Muscle of leg (tissue), 11 donors: ENCODE measurements around the gene GSE1. TPM values are rescaled to one million over a fixed set of nuclear protein-coding genes. Genes with fewer than 3 reads are reported as not detected.

Experiments used
- DNase-seq: peaks from one replicate; pipeline ENCODE4 v3.0.0; 2013
- H3K27ac ChIP-seq: one replicate; pipeline ENCODE4 v1.5.1; 2013; ENCODE audit warnings: mild to moderate bottlenecking, low read length, control low read depth
- H3K27me3 ChIP-seq: one replicate; pipeline ENCODE4 v1.6.1; 2013; ENCODE audit warnings: low read length; ENCODE audit not compliant: control insufficient read depth, insufficient read depth
- H3K36me3 ChIP-seq: one replicate; pipeline ENCODE4 v1.6.1; 2013; ENCODE audit warnings: low read length; ENCODE audit not compliant: control insufficient read depth, insufficient read depth
- H3K4me1 ChIP-seq: one replicate; pipeline ENCODE4 v1.6.1; 2013; ENCODE audit warnings: low read length; ENCODE audit not compliant: control insufficient read depth, insufficient read depth
- H3K4me3 ChIP-seq: one replicate; pipeline ENCODE4 v1.5.1; 2013; ENCODE audit warnings: low read length, control low read depth
- H3K9me3 ChIP-seq: replicated peaks from 2 replicates; pipeline ENCODE4 v1.6.1; 2013; ENCODE audit warnings: low read depth, low read length; ENCODE audit not compliant: control insufficient read depth
- WGBS: methylation state at CpG from one replicate; pipeline ENCODE4 v1.1.5; 2013; ENCODE audit warnings: missing lambda C conversion rate; ENCODE audit not compliant: insufficient coverage; 5-methylcytosine and 5-hydroxymethylcytosine counted together
- polyA plus RNA-seq, 8 donors: library from polyadenylated mRNA; unstranded; fragments of 120-200 nt; gene quantifications; one replicate each; pipeline versions ENCODE4 v1.2.1 to v1.2.3, GENCODE V29; 2013; ENCODE audit warnings: inconsistent platforms in 1 of 8, low replicate concordance in 1 of 8; ENCODE audit not compliant: insufficient read length in 8 of 8, insufficient read depth in 1 of 8
- total RNA-seq: library from RNA; stranded (reverse); fragments of 120-200 nt; gene quantifications from one replicate; pipeline ENCODE4 v1.2.4, GENCODE V29; 2013

Gene GSE1
- total and polyA plus RNA-seq, 9 donors: 32.4 to 67.4 (median 47.3) TPM

- peaks cover 22% of the 10 kb centered on the region for H3K27me3 ChIP-seq
- H3K27ac ChIP-seq: no peak overlapping the region
- no peaks in the 10 kb centered on the region for H3K36me3 ChIP-seq
- H3K4me1 ChIP-seq: peaks cover 4% of the 10 kb centered on the region
- WGBS: 62% methylated on average over 17 of the region's 20 CpGs
- DNase-seq: no peak
- no peak overlapping the region for H3K4me3 ChIP-seq
- no peaks in the 10 kb centered on the region for H3K9me3 ChIP-seq
Observed at GRCh38 chr16:85724126-85724879, 111.2 kb downstream of the GSE1 start.

- peaks cover 22% of the 10 kb centered on the region for H3K27me3 ChIP-seq
- peaks cover 5% of the 10 kb centered on the region for H3K4me1 ChIP-seq
- no peak overlapping the region for H3K27ac ChIP-seq
- WGBS: 62% methylated on average over 10 of the region's 12 CpGs
- H3K4me3 ChIP-seq: no peak overlapping the region
- no peak for DNase-seq
- no peaks in the 10 kb centered on the region for H3K9me3 ChIP-seq
- no peaks in the 10 kb centered on the region for H3K36me3 ChIP-seq
Observed at GRCh38 chr16:85724936-85725335, 111.8 kb downstream of the GSE1 start.

Other genes starting within 250 kb of the GSE1 start
- gene GINS2, start 75.6 kb downstream of the GSE1 start, total RNA-seq: 8.5 TPM
- 10 to 100 TPM in 5 of 8 donors, 1 to 10 TPM in 3; 9.0 to 15.5 (median 11.0) TPM for gene GINS2, start 75.6 kb downstream of the GSE1 start, polyA plus RNA-seq
- 1.3 TPM for gene C16orf74, start 137.8 kb downstream of the GSE1 start, total RNA-seq
- 1 to 10 TPM; 1.2 to 2.9 (median 1.8) TPM for gene C16orf74, start 137.8 kb downstream of the GSE1 start, polyA plus RNA-seq
- 18.1 TPM for gene EMC8, start 186.2 kb downstream of the GSE1 start, total RNA-seq
- 10 to 100 TPM; 17.4 to 24.9 (median 20.1) TPM for gene EMC8, start 186.2 kb downstream of the GSE1 start, polyA plus RNA-seq
- gene COX4I1, start 186.4 kb downstream of the GSE1 start, total RNA-seq: 518 TPM
- 100 to 1,000 TPM; 440 to 555 (median 479) TPM for gene COX4I1, start 186.4 kb downstream of the GSE1 start, polyA plus RNA-seq